Glomerular endothelial cell (primary cell): Measurements from ENCODE around the gene SKIC8. TPM values are rescaled to one million over a fixed set of nuclear protein-coding genes. Genes with fewer than 3 reads are reported as not detected.
"Not testable (repeated sequence)": the region's sequence is repeated elsewhere in the genome, so short reads cannot be mapped to it uniquely, and the experiment has no call there.

Experiments used
- DNase-seq: peaks from one replicate; pipeline ENCODE4 v3.0.0-alpha.2; 2011; ENCODE audit warnings: low read depth, low spot score; ENCODE audit errors: extremely low read depth
- total RNA-seq: library from RNA; depleted of rRNA; stranded (reverse); fragments of >200 nt; gene quantifications from 2 replicates; pipeline ENCODE4 v1.2.3, GENCODE V29; 2015

The SKIC8 gene
- total RNA-seq, 1 donor from 2014 or later, result 45.0 TPM

DNA sequence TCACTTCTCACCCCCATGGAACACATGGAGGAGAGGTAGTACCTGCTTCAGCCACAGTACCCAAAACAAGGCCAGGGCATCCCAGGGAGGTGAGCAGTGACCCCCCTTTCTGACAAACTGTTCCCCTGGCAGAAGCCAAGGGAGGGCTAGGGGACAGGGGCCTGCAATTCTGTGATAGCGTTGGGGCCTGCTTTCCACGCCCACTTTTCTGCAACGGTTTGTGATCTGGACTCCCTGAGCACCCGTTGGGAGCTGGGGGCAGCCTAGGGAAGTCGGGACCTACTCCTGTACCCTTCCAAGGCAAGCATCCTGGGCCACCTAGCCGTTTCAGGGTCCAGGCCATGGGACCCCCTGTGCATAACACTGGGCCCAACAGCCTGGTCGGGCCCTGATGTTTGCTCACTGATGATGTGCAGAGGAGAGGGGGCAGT lies 36.0 kb downstream of the SKIC8 start:
- no peak for DNase-seq

DNA sequence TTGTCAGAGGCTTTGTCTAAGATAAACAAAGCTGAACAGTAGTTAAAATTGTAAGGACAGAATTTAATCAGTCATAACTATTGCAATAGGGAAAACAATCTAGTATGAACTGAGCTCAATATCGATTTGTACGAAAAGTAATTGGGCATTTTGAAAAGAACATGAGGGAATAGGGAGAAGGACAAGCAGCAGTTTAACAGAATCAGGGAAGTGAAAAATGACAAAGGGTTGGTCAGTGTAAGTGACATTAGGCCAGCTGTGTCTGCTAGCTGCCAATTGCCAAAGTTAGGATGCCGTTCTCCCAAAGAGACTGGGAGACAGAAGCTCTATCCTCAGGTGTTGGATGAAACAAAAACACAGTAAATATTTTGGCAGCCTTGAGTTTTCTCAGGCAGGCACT lies 38.3 kb downstream of the SKIC8 start:
- no peak for DNase-seq

DNA sequence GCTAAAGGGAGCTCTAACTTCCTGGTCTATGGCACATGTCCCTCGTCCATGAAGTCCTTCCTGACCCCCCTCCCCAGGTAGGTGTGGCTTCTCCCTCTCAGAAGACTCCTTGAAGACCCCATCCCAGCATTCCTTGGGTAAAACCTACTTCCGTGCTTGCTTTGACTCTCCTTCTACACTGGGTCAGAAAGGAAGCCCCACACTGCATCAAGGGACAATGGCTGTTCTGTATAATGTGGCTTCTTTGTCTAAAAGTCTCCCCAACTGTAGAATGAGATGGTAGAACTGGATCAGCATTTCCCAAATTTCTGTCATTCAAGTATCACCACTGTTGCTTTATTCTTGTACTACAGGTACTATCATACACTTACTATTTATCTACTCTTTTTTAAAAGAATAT lies 38.9 kb downstream of the SKIC8 start:
- DNase-seq, result no peak

DNA sequence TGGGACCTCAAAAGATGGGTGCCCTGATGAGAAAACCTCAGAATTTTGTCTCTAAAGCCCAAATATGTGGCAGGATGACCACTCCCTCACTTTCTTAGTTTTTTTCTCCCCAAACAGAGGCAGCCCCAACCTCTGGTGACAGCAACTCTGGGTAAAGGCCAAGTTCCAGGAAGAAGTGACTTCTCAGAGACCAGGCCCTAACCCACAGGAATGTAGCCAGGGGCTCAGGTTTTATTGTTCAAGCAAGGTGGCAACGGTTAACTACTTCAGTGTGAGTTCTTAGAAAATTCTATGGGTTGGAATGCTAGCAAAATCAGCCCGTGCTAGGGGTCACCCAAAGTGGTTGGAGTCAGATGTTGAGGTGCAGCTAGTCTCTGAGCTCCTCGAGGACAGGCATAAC lies 40.2 kb downstream of the SKIC8 start:
- no peak for DNase-seq

DNA sequence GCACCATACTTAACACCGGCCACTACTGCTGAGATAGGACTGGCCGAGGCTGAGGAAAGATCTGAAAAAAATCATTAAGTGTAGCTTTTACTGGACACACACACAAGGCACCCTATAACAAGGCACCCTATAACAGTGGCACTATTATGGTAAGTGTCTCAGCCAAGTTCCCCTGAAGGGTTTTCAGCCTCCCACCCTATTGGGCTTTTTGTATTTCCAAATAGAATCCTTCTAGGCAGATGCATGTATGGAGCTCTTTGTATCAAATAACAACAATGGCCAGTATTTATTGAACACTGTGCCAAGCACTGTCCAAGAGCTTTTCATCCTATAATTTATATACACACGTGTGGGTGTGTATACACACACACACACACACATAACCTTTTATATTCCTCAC lies 41.7 kb downstream of the SKIC8 start:
- DNase-seq, result no peak

DNA sequence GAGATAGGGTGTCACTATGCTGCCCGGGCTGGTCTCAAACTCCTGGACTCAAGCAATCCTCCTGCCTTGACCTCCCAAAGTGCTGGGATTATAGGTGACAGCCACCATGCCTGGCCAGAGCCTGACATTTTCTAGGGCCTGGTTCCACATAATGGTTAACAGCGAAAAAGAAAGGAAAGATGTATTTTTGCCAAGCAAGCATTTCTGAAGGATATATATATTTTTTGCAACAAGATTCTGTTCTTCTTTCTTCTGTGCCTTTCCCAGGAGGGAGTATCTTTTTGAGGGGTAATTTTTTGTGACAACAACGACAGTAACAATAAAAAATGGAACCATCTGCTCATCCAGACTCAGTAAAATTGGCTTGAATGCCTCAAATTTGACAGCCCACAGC lies 43.4 kb downstream of the SKIC8 start:
- no peak for DNase-seq

DNA sequence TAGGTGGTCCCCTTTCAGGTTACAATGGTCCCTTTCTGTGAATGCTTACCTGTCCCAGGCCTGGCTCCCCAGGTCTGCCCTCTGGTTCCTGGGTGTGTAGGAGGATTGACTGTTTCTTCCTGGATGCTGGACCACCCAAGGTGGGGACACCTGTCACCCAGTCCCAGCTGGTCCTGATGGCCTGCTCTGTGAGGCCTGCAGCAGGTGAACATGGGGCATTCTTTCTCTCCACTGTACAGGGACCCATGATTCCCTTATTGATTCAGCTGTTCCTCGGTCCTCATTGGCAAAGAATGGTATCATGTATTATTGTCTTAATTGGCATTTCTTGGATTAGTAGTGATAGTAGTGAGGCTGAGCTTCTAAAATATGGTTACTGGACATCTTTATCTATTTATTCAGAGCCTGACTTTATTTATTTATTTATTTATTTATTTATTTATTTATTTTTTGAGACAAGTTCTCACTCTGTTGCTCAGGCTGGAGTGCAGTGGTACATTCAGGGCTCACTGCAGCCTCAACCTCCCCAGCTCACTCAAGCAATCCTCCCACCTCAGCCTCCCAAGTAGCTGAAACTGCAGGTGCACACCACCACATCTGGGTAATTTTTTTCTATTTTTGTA lies 43.9 kb downstream of the SKIC8 start:
- DNase-seq, result no peak

DNA sequence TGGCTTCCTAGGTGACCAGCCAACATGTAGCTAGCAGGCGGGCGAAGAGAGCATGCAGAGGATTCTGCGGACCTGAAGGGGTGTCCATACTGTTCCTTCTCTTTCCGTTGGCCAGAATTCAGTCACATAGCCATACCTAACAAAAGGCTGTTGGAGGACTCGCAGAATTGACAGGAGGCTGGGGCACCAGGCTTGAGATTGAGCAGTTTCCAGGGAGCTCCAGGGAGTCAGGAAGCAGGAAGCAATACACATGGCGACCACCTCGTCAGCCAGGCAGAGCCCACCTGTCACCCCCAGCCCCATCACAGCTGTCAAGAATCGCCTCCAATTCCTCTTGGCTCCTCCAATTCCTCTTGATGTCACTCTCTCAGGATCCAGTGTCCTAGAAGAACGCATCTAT lies 48.3 kb downstream of the SKIC8 start:
- DNase-seq, result no peak

DNA sequence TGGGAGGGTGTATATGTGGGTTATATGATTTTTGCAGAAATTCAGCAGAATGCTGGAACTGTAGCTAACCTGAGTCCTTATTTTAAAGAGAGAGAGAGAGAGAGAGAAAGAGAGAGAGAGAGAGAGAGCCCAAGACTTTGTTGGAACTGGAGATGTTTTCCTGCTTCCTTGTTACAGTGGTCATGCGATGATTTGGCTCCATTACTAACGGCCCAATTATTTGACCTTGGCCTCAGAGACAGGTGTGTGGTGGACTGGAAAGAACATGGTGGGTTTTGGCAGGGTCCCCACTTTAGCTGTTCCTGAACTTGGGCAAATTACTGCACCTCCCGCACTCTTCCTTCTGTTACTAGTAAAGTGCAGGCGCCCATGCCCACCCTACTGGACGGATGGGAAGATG lies 50.3 kb downstream of the SKIC8 start:
- no peak for DNase-seq

DNA sequence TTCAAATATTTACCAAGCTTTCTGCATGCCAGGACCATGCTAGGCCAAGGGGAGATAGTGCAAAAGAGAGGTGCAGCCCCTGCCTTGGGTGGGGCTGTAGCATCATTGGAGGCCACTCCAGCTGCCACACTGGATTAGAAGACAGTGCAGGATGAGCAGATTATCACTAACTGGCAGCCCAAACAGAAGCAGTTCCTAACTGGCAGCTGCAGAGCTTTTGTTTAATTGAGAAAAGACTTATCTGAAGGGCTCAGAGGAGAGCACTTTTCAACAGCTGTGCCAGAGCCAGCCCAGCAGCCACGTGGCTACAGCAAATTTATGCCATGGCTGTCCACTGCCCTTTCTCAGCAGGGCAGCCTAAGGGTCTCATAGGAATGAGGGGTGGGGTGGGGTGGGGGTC lies 51.5 kb downstream of the SKIC8 start:
- no peak for DNase-seq

DNA sequence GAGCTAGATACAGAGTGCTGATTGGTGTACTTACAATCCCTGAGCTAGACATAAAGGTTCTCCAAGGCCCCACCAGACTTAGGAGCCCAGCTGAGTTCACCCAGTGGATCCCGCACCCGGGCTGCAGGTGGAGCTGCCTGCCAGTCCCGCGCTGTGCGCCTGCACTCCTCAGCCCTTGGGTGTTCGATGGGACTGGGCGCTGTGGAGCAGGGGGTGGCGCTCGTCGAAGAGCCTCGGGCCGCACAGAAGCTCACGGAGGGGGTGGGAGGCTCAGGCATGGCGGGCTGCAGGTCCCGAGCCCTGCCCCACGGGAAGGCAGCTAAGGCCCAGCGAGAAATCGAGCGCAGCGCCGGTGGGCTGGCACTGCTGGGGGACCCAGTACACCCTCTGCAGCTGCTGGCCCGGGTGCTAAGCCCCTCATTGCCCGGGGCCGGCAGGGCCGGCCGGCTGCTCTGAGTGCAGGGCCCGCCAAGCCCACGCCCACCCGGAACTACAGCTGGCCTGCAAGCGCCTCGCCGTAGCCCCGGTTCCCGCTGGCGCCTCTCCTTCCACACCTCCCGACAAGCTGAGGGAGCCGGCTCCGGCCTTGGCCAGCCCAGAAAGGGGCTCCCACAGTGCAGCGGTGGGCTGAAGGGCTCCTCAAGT lies 53.3 kb downstream of the SKIC8 start:
- not testable (repeated sequence) for DNase-seq

DNA sequence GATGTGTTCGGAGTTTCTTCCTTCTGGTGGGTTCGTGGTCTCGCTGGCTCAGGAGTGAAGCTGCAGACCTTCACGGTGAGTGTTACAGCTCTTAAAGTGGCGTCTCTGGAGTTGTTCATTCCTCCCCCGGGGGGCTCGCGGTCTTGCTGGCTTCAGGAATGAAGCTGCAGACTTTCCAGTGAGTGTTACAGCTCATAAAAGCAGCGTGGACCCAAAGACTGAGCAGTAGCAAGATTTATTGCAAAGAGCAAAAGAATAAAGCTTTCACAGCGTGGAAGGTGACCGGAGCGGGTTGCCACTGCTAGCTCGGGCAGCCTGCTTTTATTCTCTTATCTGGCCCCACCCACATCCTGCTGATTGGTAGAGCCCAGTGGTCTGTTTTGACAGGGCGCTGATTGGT lies 54.0 kb downstream of the SKIC8 start:
- not testable (repeated sequence) for DNase-seq

DNA sequence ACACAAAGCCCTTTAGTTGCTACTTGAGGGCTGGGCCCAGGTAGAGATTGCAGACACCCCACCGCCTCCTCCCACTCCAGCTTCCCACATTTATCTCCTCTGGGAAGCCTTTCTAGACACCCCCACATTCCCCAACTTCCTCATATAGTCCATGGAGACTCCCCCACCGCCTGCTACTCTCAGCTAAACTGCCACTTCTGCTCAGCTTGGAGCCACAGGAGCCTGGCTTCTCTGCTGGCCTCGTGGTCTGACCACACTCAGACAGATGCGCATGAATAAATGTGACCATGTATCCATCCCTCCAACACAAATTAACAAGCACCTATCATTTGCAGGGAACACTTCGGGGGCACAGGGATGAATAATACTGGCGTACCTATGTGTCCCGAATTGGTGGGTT lies 54.5 kb downstream of the SKIC8 start:
- no peak for DNase-seq

DNA sequence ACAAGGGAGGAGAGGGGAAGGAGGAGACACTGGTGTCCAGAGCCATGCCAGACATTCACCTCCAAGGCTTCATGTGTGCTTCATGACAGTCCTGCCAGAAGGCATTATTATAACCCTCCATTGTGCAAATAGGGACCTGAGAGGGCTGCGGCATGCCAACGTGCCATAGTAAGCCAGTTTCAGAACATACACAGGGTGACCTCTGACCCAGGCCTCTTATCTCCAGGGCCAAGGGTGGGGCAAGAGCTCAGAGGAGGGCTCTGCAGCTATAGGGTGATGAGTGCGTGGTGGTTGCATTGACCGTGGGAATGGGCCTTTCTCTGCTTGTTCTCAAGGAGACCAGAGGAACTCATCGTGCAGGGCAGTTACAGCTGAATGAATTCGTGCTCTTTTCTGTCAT lies 55.3 kb downstream of the SKIC8 start:
- DNase-seq, result no peak

DNA sequence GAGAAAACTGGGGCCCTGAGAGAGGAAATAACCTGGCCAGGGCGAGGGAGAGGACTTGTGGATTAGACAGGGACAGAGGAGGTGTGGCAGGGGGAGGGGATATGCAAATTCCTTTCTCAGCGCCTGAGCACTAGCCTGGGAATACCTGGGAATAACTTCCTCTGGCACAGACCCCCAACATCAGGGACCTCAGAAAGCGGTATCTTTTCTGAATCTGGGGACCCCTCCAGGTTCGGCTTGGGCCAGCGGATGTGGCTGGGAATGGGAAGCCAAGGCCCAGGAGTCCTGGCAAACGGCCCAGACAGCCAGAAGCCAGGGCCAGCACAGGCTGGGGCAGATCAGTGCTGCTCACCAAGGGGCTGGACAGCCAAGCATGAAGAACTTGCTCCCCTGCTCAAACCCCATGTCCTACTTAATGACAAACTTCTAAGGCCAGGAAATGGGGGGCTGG lies 55.9 kb downstream of the SKIC8 start:
- no peak for DNase-seq

DNA sequence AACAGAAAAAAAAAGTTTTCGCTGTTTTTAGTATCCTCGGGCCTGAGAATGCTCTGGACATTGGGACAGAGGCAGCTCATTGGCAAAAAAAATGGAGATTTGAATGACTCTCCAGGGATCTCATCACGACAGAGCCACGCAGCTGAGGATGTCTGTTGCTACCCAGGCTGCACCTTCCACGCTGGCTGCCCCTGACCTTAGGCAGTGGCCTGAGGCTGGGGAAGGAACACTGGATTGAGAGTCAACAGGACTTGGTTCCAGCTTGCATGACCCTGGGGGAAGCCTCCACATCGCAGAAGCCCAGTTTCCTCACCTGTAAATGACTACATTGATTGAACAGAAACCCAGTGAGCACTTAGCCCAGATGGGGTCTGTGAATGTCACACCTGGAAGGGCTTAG lies 56.4 kb downstream of the SKIC8 start:
- no peak for DNase-seq

DNA sequence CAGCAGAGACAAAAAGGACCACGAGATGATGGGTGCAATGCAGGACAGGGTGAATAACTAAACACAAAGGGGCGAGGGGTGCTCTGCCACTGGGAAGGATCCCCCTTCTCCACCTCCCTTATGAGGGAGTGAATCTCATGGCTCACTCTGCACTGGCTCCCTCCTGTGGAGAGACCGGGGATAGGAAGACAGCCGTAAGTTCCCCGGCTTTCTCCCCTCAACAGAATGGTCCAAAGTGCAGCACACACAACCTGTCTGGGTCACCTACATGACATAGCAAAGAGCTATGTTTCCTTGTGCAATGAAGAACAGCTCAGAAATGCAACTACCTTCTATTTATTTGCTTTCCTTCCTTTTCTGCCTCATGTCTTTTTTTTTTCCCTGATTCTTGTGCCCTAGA lies 57.3 kb downstream of the SKIC8 start:
- DNase-seq, result no peak

DNA sequence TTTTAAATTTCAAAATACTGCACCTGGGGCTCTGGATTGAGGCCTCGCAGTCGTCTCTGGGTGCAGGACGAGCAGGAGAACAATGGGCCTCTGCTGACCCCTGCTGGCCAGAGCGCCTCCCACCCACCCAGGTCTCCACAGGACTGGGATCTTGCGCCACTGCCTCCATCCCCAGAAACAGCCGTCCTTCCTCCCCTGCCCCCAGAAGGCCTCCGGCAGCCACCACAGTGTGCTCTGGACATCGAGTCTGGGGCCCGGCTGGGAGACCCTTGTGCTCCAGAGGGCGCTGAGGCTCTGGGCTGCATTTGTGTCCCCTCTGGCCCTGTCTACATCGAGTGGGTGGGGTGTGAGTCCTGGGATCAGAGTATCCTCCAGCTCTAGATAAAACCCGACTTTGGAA lies 58.4 kb downstream of the SKIC8 start:
- no peak for DNase-seq

DNA sequence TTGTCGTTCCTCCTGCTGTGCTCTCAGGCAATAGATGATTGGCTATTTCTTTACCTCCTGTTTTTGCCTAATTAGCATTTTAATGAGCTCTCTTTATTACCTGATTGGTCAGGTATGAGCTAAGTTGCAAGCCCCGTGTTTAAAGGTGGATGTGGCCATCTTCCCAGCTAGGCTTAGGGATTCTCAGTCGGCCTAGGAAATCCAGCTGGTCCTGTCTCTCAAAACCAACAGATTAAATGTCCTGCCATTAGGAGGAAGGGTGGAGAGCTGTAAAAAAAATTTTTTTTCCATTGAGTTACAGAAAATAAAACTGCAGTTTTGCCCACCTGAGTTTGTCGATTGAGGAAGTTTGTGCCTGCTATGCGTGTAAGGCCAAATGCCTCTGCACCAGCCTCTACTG lies 59.6 kb downstream of the SKIC8 start:
- no peak for DNase-seq

DNA sequence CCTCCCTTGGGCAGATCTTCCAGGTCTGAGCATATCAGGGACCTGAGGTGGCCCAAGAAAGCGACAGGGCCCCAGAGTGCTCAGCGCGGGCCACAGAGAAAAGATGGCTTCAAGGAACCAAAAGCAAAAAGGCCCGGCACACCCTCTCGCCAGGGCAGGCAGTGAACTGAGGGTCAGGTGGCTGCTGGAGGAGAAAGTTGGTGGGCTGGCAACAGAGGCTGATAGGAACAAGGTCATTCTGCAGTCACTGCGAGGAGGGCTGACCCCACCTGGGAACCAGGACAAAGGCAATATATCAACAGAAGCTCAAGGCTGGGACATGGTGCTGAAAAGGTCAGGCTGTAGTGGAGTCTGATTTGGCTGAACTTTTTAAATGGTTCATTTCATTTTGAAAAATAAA lies 62.3 kb downstream of the SKIC8 start:
- DNase-seq, result no peak

DNA sequence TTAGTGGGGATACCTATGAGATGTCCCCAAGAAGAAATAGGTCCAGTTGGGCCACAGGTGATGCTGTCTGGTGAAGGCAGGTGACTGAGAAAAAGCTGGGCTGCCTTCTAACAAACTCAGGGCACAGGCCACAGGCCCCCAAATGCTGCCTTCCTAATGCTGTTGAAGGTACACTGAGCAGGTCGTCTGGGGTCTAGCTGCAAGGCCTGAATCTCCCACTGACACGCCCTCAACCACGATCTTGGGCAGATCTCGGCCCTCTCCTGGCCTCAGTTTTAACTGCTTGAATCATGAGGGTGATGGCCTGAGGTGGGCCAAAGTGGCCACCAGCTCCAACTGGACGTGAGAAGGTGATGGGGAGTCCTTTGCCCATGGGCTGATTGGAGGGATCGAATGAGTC lies 62.9 kb downstream of the SKIC8 start:
- no peak for DNase-seq

DNA sequence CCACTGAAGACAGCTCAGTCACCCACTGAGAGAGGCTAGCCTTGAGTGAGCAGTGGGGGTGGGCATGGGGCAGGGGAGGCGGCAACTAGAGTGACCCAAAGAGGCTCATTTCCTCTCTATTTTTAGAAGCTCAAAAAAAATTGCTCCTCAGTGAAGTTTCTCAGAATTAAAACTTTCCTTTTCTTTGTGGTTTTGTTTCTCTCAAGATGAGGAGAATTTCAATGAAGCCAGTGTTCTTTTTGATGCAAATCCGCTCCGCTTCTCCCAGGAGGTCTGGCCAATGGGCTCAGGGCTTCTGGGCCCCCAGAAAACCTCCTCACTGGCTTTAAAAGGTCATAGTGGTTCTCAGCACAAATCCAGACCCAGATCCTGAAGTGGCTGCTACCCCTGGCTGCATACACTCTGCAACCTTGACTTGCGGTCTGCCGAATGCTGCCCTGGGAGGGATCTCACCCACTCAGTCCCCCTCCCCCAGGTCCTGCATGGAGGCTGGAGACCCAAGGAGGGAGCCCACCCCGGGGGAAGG lies 64.8 kb downstream of the SKIC8 start, which contains the start of gene ACSBG1:
Gene ACSBG1 (minus strand): TSS at position 51 of the 526 bp plus-strand sequence. CDS start 64 bp downstream, outside the sequence.
- no peak for DNase-seq
